GM10266 (cell line): ENCODE results near the gene UBE2Z.
"Not testable (repeated sequence)": the region's sequence is repeated elsewhere in the genome, so short reads cannot be mapped to it uniquely, and the experiment has no call there.

ENCODE experiments used
- DNase-seq: peaks from one replicate; pipeline ENCODE4 v3.0.0; 2012; ENCODE audit errors: extremely low spot score
- CTCF ChIP-seq: IDR thresholded peaks from 2 replicates; pipeline ENCODE4 v1.5.1; 2012; ENCODE audit warnings: mild to moderate bottlenecking, low read depth; ENCODE audit not compliant: control insufficient read depth, insufficient read depth; ENCODE audit errors: missing control alignments

The UBE2Z gene

GRCh38 chr17:48871551-48872351 lies 36.5 kb upstream of the UBE2Z start:
- no peak for TF ChIP-seq CTCF
- DNase-seq, result no peak

- DNase-seq, result not testable (repeated sequence)
Measured at GRCh38 chr17:48872409-48872808, 35.8 kb upstream of the UBE2Z start.

- no peak for DNase-seq
- no peak for TF ChIP-seq CTCF
Measured at GRCh38 chr17:48873209-48873608, 35.0 kb upstream of the UBE2Z start.

DNA sequence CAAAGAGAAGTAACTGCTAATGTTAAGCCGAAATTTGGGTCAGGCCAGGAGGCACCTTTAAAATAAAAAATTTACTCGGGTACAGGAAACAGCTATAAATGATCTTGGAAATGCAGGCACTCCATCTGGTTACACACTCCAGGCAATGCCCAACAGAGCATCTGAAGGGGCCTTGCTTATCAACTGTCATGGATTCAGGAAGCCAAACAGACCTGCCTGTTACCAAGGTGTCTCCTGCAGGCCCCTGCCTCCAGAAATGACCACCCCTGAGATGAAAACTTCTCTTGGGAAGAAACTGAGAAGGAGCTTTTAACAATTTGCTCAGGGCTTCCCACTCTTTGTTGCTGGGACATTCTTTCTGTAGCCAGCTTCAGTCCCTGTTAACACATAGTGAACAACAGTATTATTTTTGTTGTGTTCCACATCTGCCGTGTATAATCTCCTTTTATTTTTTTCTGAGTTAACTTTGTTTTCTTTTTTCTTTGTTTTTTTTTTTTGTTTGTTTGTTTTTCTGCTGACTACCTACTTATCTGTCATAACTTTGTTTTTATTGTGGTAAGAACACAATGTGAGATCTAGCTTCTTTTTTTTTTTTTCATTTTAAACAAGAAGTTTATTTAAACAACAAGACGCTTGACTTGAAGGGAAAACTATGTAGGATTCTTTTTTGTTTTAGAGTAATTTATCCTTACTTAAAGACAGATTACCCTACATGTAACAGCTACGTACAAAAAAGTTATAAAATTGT lies 34.3 kb upstream of the UBE2Z start:
- TF ChIP-seq CTCF, result no peak
- DNase-seq, result no peak

DNA sequence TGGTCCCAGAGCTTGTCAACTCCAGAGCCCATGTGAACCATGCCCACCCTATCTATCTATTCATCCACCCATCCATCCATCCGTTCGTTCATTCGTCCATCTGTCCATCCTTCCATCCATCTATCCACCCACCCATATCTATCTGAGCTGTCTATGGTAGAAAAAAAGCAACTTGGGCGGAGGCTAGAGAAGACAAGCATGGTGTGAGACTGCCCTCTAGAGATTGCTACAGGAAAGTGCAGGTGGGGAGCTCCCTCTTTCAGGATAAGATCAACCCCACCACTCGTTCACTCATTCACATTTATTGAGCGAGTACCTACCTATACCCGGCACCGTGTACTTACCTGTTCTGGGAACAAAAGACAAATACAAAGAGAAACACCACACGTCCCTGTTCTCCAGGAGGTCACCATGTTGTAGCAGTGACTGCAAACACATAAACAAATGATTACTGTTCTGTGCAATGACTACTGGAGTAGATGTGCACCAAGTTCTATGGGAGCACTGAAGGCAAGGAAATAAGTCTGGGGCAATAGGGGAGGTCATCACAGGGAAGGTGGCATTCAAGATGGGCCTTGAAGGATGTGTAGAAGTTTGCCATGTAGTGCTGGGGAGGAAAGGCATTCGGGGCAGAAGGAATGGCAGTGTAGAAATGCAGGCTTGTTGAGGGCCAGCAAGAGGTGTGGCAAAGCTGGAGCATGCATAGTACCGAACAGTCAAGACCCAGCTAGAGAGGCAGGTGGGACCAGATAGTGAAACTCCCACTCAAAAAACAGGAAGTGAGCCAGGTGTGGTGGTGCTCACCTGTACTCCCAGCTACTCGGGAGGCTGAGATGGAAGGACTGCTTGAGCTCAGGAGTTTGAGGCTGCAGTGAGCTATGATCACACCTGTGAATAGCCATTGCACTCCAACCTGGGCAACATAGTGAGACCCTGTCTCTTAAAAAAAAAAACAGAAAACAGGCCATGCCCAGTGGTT lies 29.0 kb upstream of the UBE2Z start:
- peak; percentile 87 for TF ChIP-seq CTCF

GRCh38 chr17:48882272-48882671 lies 25.9 kb upstream of the UBE2Z start:
- no peak for TF ChIP-seq CTCF
- DNase-seq, result no peak

More for the DNA sequence above, 29.0 kb upstream of the UBE2Z start:
- peak; percentile 78 for DNase-seq

- DNase-seq, result no peak
- no peak for TF ChIP-seq CTCF
Measured at GRCh38 chr17:48883171-48883570, 25.0 kb upstream of the UBE2Z start.
